Activated CD8-positive, alpha-beta memory T cell treated with anti-CD3 and anti-CD28 coated beads, Interleukin-2, amount 10 ng/mL, durations not matched to agents 7 days and 5 days (primary cell): ENCODE data around the gene FEM1B. TPM values are rescaled to one million over a fixed set of nuclear protein-coding genes. Genes with fewer than 3 reads are reported as not detected.
A peak's percentile ranks its signal among the peaks of the same experiment; 100 is the strongest.

Experiments used
- ATAC-seq: fragments of 150-1000 bp; cut with Tn5 transposase; one replicate; pipeline ENCODE4 v1.10.0; 2021; ENCODE audit warnings: moderate library complexity
- CTCF ChIA-PET: fragments of 350-600 bp; sonication (Branson Sonifier 250); formaldehyde crosslinking; loops from one replicate; lab custom pipeline; 2021; ENCODE audit warnings: antibody characterized with exemption; lab: Charles Lee
- DNase-seq: peaks from one replicate; pipeline ENCODE4 v3.0.0-alpha.2; 2020
- H3K27ac Mint-ChIP-seq: one replicate; pipeline ENCODE4 v1.8.0; 2021; ENCODE audit warnings: mild to moderate bottlenecking, mixed read lengths
- H3K27me3 Mint-ChIP-seq: one replicate; pipeline ENCODE4 v1.8.0; 2021; ENCODE audit warnings: mixed read lengths
- H3K36me3 Mint-ChIP-seq: one replicate; pipeline ENCODE4 v1.8.0; 2021; ENCODE audit warnings: mild to moderate bottlenecking, mixed read lengths
- H3K4me1 Mint-ChIP-seq: one replicate; pipeline ENCODE4 v1.8.0; 2021; ENCODE audit warnings: mixed read lengths
- H3K4me3 Mint-ChIP-seq: one replicate; pipeline ENCODE4 v1.8.0; 2021; ENCODE audit warnings: mild to moderate bottlenecking, moderate library complexity, mixed read lengths
- H3K9me3 Mint-ChIP-seq: one replicate; pipeline ENCODE4 v1.8.0; 2022; ENCODE audit warnings: low read depth, mixed read lengths
- total RNA-seq, 2 experiments: library from RNA; stranded (reverse); gene quantifications; one replicate each; pipeline ENCODE4 v1.2.3, GENCODE V29; 2021

Gene FEM1B
- total RNA-seq, 2 experiments from 2014 or later = 48.3 to 50.1 TPM

DNA sequence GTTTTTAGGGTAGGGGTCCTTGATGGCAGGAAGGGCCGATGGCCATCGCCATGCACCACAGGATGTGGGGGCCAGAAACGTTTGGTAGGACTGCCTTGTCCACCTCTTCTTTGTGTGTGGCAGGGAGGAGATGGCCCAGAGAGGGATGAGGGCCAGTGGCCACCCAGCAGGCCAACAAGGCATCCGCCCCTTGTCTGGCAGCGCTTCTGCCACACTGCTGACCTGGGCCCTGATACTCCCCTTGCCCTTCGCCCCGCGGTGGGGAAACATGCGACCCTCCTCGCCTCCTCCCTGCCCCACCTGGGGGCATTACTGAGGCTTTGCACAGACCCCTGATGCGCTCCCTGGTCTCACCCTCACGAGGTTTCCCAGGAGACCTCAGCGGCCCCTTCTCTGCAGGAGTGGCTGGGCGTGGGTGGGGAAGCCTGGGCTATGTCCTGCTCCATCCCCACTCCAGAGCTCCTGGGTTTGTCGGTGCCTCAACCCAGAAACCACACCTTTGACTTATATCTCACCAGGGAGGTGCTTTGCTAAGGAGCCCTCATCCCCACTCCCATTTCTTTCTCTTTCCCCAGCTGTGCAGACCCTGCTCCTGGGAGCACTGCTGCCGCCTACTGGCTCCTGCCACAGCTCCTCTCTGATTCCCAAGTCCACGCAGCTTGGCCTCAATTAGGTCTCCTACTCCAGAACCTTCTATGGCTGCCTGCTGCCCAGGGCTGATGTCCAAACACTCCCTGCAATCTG is 38.7 kb downstream of the FEM1B start:
- peaks cover 5% of the 10 kb centered on the region for H3K27me3 Mint-ChIP-seq
- no peaks in the 10 kb centered on the region for H3K9me3 Mint-ChIP-seq
- CTCF ChIA-PET = interaction anchor here (2.6 kb wide), 1 partner anchor 10 kb away, joined by 13 read pairs; no protein-coding TSS in a partner anchor
- H3K4me3 Mint-ChIP-seq = no peak overlapping the region
- H3K27ac Mint-ChIP-seq = no peak overlapping the region
- no peaks in the 10 kb centered on the region for H3K4me1 Mint-ChIP-seq
- no peaks in the 10 kb centered on the region for H3K36me3 Mint-ChIP-seq
- DNase-seq (no peak), ATAC-seq (no peak)

DNA sequence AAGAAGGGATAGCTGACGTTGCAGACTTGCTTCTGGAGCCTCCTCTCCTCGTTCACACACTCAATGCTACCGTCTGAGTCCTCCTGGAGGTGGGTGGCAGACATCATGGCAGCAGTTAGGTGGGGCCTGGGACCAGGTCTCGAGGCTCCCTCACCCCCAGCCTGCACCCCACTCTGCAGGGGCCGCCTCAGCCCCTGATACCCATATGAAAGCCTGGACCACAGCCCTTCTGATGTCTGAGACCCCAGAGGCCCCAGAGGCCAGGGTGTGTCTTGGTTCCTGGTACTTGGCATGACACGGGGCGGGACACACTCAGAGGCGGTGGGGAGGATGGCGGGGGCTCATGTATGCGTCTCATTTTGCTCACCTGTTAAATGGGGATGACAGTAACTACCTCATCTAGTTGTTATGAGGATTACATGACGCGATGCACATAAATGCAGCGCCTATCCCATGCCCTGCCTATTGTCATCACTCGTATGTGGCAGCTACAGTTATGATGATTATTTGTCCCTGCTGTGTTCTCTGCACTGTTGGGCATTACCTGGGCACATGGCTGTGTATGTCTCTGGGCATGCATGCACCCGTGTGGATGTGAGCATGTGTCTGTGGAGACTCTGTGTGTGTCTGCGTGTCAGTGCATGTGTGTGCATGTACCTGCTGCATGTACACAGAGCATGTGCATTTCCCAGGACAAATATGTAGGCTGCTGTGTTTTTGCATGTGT is 39.9 kb downstream of the FEM1B start:
- H3K36me3 Mint-ChIP-seq = no peaks in the 10 kb centered on the region
- no peaks in the 10 kb centered on the region for H3K4me1 Mint-ChIP-seq
- H3K4me3 Mint-ChIP-seq = no peak overlapping the region
- DNase-seq (no peak), ATAC-seq (no peak)
- peaks cover 7% of the 10 kb centered on the region for H3K27me3 Mint-ChIP-seq
- H3K27ac Mint-ChIP-seq = no peak overlapping the region
- no peaks in the 10 kb centered on the region for H3K9me3 Mint-ChIP-seq
- CTCF ChIA-PET = no interaction called here

DNA sequence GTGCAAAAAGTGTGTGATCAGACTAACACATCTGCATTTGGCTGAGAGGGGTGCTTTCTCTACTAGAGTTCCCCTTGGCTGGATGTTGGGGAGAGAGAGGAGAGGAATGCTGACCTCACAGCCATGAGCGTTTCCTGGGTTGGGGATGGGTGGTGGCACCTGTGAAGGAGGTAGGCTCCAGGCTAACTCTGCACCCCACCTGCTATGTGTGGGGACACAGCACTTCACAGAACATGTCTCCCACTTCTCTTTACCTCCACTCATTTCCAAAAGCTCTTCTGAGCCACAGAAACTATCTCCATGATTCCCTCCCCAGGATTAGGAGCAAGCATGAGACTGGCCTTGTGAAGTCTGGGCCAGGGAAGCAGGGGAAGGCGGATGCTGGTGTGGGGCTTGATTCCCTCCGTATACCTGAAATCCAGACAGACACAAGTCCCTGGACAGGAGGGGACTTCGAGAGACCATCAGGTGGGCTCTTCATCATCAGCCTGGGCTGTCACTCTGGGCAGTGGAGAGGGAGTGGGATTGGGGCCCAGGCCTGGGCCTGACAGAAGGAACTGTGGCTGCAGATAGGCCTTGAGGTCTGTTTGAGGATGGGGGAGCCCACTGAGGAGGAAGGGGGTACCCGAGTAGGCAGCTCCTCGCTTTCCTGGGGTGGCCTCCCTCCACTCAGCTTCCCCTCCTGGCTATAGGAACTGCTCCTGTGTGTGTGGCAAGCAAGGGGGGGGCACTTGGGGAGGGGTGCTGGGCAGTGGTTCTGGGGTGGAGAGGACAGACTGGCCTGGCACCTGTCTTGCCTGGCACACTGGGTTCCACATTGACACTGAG is 40.7 kb downstream of the FEM1B start:
- Mint-ChIP-seq H3K4me1 (no peaks in the 10 kb centered on the region), H3K9me3 (no peaks in the 10 kb centered on the region), H3K4me3 (no peak overlapping the region), H3K27me3 (peaks cover 7% of the 10 kb centered on the region), H3K36me3 (no peaks in the 10 kb centered on the region), H3K27ac (no peak overlapping the region)
- DNase-seq = no peak
- CTCF ChIA-PET = no interaction called here
- ATAC-seq = no peak

DNA sequence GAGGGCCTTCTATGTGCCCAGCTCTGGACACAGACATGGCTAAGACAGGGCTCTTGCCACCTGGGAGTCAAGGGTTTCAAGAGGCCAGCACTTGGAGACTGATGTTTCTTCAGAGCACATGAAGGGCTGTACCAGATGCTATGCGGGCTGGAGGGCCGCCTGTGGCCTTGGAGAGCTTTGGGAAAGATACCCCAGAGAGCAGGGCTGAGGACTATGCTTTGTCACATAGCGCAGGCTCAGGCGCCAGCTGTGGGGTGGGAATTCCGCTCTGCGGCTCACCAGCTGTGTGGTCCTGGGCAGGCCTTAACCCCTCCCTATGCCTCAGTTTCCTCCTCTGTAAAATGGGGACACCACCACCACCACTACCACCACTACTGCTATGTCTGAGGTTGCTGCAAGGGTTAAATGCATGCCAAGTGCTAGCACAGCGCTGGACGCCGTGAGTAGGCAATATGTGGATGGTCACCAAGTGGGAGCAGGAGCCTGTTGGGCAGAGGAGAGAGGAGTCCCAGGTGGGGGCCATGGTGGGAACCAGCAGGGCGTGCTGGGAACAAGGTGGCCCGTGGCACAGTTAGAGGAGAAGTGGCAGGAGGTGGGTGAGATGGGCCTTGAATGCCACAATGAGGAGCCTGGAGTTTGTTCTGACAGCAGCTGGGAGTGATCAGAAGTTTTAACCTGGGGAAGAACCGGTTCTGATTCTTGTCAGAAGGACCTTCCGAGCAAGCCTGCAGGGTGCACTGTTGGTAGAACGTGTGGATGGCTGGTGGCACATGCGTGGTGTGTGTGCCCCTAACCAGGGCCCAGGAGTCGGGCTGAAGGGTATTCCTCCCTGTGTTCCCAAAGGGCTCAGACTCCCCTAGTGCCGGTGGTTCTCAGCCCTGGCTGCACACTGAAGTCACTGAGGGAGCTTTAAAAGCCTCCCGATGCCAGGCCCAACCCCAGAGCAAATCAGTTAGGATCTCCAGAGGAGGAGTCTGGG is 41.7 kb downstream of the FEM1B start:
- CTCF ChIA-PET = interaction anchor here (0.8 to 1.3 kb wide), 2 partner anchors 13 to 71 kb away, joined by 3 read pairs; no protein-coding TSS in a partner anchor
- no peak for ATAC-seq
- H3K36me3 Mint-ChIP-seq = no peaks in the 10 kb centered on the region
- no peaks in the 10 kb centered on the region for H3K4me1 Mint-ChIP-seq
- H3K9me3 Mint-ChIP-seq = no peaks in the 10 kb centered on the region
- peaks cover 7% of the 10 kb centered on the region for H3K27me3 Mint-ChIP-seq
- no peak for DNase-seq
- H3K4me3 Mint-ChIP-seq = no peak overlapping the region
- no peak overlapping the region for H3K27ac Mint-ChIP-seq

DNA sequence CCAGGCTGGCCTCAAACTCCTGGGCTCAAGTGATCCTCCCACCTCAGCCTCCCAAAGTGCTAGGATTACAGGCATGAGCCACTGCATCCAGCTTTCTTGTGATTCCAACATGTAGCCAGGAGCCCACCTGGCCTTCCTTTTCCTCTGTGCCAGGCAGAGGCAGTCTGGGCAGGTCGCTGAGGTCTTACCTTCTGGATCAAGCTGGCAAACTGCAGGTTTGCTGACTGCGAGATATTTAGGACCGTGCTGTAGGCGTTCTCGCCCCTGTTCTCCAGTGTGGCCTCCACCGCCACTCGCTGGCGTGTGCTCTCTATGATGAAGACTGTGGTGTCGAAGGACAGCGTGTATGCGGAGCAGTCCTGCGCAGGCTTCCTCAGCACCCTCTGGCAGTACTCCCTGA is 42.5 kb downstream of the FEM1B start:
- no peaks in the 10 kb centered on the region for H3K4me1 Mint-ChIP-seq
- DNase-seq (no peak), ATAC-seq (no peak)
- H3K27me3 Mint-ChIP-seq = peaks cover 5% of the 10 kb centered on the region
- H3K9me3 Mint-ChIP-seq = no peaks in the 10 kb centered on the region
- H3K4me3 Mint-ChIP-seq = no peak overlapping the region
- H3K36me3 Mint-ChIP-seq = no peaks in the 10 kb centered on the region
- CTCF ChIA-PET = interaction anchor here (0.8 to 1.3 kb wide), 2 partner anchors 13 to 71 kb away, joined by 3 read pairs; no protein-coding TSS in a partner anchor
- H3K27ac Mint-ChIP-seq = no peak overlapping the region

DNA sequence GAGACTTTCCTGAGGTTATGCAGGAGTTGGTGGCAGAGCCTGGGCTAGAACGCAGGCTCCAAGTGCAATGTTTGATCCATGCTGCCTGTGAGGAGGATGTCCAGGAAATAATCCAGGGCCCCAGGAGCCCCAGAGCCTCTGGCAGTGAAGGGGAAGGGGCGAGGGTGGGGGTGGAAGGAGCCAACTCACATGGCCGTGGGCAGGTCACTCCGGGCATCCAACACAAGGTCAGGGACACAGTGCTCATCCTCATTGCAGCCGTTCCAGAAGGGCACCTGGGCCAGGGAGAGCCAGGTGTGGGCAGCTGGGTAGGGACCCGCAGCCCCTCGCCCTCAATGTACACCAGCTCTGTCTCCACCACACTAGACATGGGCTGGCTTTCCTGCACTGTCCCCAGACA is 43.7 kb downstream of the FEM1B start:
- H3K4me1 Mint-ChIP-seq = peaks cover under 1% of the 10 kb centered on the region
- H3K36me3 Mint-ChIP-seq = no peaks in the 10 kb centered on the region
- no peak overlapping the region for H3K4me3 Mint-ChIP-seq
- H3K9me3 Mint-ChIP-seq = no peaks in the 10 kb centered on the region
- H3K27ac Mint-ChIP-seq = no peak overlapping the region
- H3K27me3 Mint-ChIP-seq = peaks cover 5% of the 10 kb centered on the region
- DNase-seq = no peak
- no peak for ATAC-seq
- CTCF ChIA-PET = interaction anchor here (1.0 kb wide), 1 partner anchor 229 kb away, joined by 3 read pairs; no protein-coding TSS in a partner anchor

DNA sequence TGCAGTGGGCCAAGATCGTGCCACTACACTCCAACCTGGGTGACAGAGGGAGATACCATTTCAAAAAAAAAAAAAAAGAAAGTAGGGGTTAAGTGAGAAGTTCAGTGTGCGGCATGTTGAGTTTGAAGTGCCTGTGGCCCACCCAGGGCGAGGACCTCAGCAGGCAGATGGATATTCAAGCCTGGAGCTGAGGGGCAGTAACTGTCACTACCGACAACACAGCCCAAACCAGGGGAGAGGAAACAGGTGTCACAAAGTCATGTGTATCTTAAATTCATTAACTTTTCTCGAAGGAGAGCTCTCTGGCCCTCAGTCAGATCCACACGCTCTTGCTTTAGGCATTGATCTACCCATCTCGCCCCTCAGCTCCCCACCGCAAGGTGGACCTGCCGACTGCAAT is 45.3 kb downstream of the FEM1B start:
- ATAC-seq = no peak
- H3K27ac Mint-ChIP-seq = no peak overlapping the region
- H3K9me3 Mint-ChIP-seq = no peaks in the 10 kb centered on the region
- H3K4me3 Mint-ChIP-seq = no peak overlapping the region
- no peaks in the 10 kb centered on the region for H3K36me3 Mint-ChIP-seq
- peaks cover 11% of the 10 kb centered on the region for H3K27me3 Mint-ChIP-seq
- DNase-seq = no peak
- peaks cover 17% of the 10 kb centered on the region for H3K4me1 Mint-ChIP-seq
- CTCF ChIA-PET = no interaction called here

DNA sequence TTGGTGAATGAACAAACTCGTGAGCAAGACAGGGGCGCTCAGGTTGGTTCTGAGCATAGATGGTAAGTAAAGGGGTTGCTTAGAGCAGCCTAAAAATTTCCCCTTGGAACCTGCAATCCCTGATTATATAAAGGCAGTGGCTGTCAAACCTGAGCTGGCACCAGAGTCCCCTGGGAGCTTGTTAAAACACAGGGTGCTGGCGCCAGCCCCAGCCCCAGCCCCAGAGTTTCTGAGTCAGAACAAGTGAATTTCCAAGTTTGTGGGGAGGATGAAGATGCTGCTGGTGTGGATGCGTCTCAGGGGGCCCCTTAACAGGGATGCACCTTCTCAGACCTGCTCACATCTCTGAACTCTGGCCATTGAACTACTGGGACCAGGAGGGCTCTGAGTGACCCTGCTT is 48.2 kb downstream of the FEM1B start:
- DNase-seq = no peak
- Mint-ChIP-seq H3K4me1 (peaks cover 23% of the 10 kb centered on the region), H3K36me3 (no peaks in the 10 kb centered on the region), H3K27me3 (peaks cover 28% of the 10 kb centered on the region), H3K27ac (no peak overlapping the region), H3K4me3 (no peak overlapping the region), H3K9me3 (no peaks in the 10 kb centered on the region)
- ATAC-seq = no peak
- CTCF ChIA-PET = interaction anchor here (1.0 to 1.1 kb wide), 4 partner anchors 19 to 57 kb away, joined by 3 to 4 read pairs (median 3); partner anchors contain the start of gene FEM1B

- DNase-seq = no peak
- CTCF ChIA-PET = interaction anchor here (1.0 to 1.3 kb wide), 4 partner anchors 20 to 347 kb away, joined by 3 read pairs; partner anchors contain the start of gene FEM1B
These were observed 49.3 kb downstream of the FEM1B start for GRCh38 chr15:68326711-68327354.

DNA sequence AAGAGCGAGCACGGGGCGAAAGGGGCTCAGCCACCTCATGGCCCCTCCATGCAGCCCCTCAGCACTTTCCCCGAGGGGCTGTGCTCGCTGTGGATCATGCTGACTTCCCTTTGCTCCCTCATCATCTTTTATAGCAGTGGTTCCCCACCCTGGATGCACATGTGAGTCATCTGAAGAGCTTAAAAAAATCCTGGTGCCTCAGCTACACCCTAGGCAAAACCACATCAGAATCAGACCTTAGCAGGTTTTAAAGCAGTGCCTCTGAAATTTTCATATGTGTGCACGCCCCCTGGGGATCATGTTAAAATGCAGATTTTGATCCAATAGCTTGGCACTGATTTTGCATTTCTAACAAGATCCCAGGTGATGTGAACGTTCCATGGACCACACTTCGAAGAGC is 50.9 kb downstream of the FEM1B start:
- ATAC-seq (no peak), DNase-seq (no peak)
- CTCF ChIA-PET = interaction anchor here (0.9 kb wide), 1 partner anchor 75 kb away, joined by 3 read pairs; no protein-coding TSS in a partner anchor
- Mint-ChIP-seq H3K4me1 (peaks cover 23% of the 10 kb centered on the region), H3K27me3 (peaks cover 30% of the 10 kb centered on the region), H3K4me3 (no peak overlapping the region), H3K36me3 (no peaks in the 10 kb centered on the region), H3K9me3 (no peaks in the 10 kb centered on the region), H3K27ac (no peak overlapping the region)

More at GRCh38 chr15:68326711-68327354, 49.3 kb downstream of the FEM1B start:
- no peaks in the 10 kb centered on the region for H3K36me3 Mint-ChIP-seq
- H3K27ac Mint-ChIP-seq = no peak overlapping the region
- no peaks in the 10 kb centered on the region for H3K9me3 Mint-ChIP-seq
- peak; percentile 45 for ATAC-seq
- H3K27me3 Mint-ChIP-seq = peaks cover 30% of the 10 kb centered on the region
- no peak overlapping the region for H3K4me3 Mint-ChIP-seq
- peaks cover 23% of the 10 kb centered on the region for H3K4me1 Mint-ChIP-seq

GRCh38 chr15:68328964-68329363 is 51.4 kb downstream of the FEM1B start:
- Mint-ChIP-seq H3K36me3 (no peaks in the 10 kb centered on the region), H3K27me3 (peaks cover 27% of the 10 kb centered on the region), H3K4me1 (peaks cover 25% of the 10 kb centered on the region), H3K27ac (no peak overlapping the region), H3K4me3 (no peak overlapping the region), H3K9me3 (no peaks in the 10 kb centered on the region)
- no peak for DNase-seq
- ATAC-seq = no peak
- CTCF ChIA-PET = interaction anchor here (0.9 to 1.0 kb wide), 2 partner anchors 22 to 76 kb away, joined by 3 read pairs; no protein-coding TSS in a partner anchor

DNA sequence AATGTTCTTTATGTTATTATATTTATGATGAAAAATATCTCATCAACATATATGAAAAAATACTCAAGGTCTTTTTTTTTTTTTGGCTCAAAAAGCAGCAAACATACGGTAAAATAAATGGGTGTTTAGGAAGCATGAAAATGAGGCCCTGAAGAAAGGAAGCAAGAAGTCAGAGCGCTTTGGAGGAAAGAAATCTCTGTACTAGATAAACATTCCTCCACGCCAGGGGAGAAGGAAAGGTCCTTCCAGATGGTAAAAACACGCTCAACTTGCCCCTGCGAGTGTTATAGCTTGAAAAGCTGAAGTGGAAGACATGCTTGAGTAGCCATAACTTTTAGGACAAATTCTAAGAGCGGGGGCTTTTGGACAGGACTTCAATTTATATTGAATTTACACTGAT is 52.9 kb downstream of the FEM1B start:
- H3K27ac Mint-ChIP-seq = no peak overlapping the region
- ATAC-seq (no peak), DNase-seq (no peak)
- H3K36me3 Mint-ChIP-seq = no peaks in the 10 kb centered on the region
- H3K9me3 Mint-ChIP-seq = no peaks in the 10 kb centered on the region
- no peak overlapping the region for H3K4me3 Mint-ChIP-seq
- H3K27me3 Mint-ChIP-seq = peaks cover 27% of the 10 kb centered on the region
- CTCF ChIA-PET = no interaction called here
- peaks cover 25% of the 10 kb centered on the region for H3K4me1 Mint-ChIP-seq
